Neural progenitor cell (in vitro differentiated cells): ENCODE data around the gene NSRP1. TPM values are rescaled to one million over a fixed set of nuclear protein-coding genes. Genes with fewer than 3 reads are reported as not detected.

ENCODE experiments used
- DNase-seq: peaks from one replicate; pipeline ENCODE4 v3.0.0-alpha.2; 2016; ENCODE audit warnings: low spot score
- H2AFZ ChIP-seq: fragments of 200-600 bp; sonication (generic); replicated peaks from 2 replicates; pipeline ENCODE4 v1.6.1; 2016; ENCODE audit warnings: antibody characterized with exemption
- H3F3A ChIP-seq: fragments of 200-600 bp; sonication (generic); 2 replicates; pipeline ENCODE4 v1.6.1; 2016; ENCODE audit warnings: antibody characterized with exemption, low read depth
- H3K27ac ChIP-seq: fragments of 200-600 bp; sonication (generic); 2 replicates; pipeline ENCODE4 v1.5.1; 2016; ENCODE audit warnings: mild to moderate bottlenecking
- H3K27me3 ChIP-seq: fragments of 200-600 bp; sonication (generic); 2 replicates; pipeline ENCODE4 v1.6.1; 2016; ENCODE audit warnings: mild to moderate bottlenecking, moderate library complexity
- H3K36me3 ChIP-seq: fragments of 200-600 bp; sonication (generic); 2 replicates; pipeline ENCODE4 v1.5.1; 2016
- H3K4me1 ChIP-seq: fragments of 200-600 bp; sonication (generic); 2 replicates; pipeline ENCODE4 v1.6.1; 2016; ENCODE audit warnings: mixed run types
- H3K4me2 ChIP-seq: fragments of 200-600 bp; sonication (generic); 2 replicates; pipeline ENCODE4 v1.6.1; 2016
- H3K4me3 ChIP-seq: fragments of 200-600 bp; sonication (generic); 2 replicates; pipeline ENCODE4 v1.5.1; 2016
- H3K79me2 ChIP-seq: fragments of 200-600 bp; sonication (generic); 2 replicates; pipeline ENCODE4 v1.6.1; 2016; ENCODE audit warnings: low read depth
- H3K9ac ChIP-seq: fragments of 200-600 bp; sonication (generic); 2 replicates; pipeline ENCODE4 v1.6.1; 2016
- H3K9me3 ChIP-seq: fragments of 200-600 bp; sonication (generic); 2 replicates; pipeline ENCODE4 v1.5.1; 2016; ENCODE audit warnings: low read depth
- H4K20me1 ChIP-seq: fragments of 200-600 bp; sonication (generic); 2 replicates; pipeline ENCODE4 v1.6.1; 2016; ENCODE audit warnings: low read depth
- H3K27ac Mint-ChIP-seq: 3 replicates; pipeline ENCODE4 v1.8.0; 2021; ENCODE audit warnings: mixed read lengths
- H3K27me3 Mint-ChIP-seq: 2 replicates; pipeline ENCODE4 v1.8.0; 2022; ENCODE audit warnings: low read depth, mild to moderate bottlenecking, inconsistent platforms, moderate library complexity, mixed read lengths; ENCODE audit not compliant: insufficient read depth
- H3K36me3 Mint-ChIP-seq: 3 replicates; pipeline ENCODE4 v1.8.0; 2021; ENCODE audit warnings: mixed read lengths
- H3K4me1 Mint-ChIP-seq: 3 replicates; pipeline ENCODE4 v1.8.0; 2021; ENCODE audit warnings: mixed read lengths
- H3K4me3 Mint-ChIP-seq: 3 replicates; pipeline ENCODE4 v1.8.0; 2021; ENCODE audit warnings: mild to moderate bottlenecking, moderate library complexity, mixed read lengths
- H3K9me3 Mint-ChIP-seq: 3 replicates; pipeline ENCODE4 v1.8.0; 2020; ENCODE audit warnings: mixed read lengths
- CTCF ChIP-seq: fragments of 200-600 bp; sonication (generic); IDR thresholded peaks from 2 replicates; pipeline ENCODE4 v1.5.1; 2017; ENCODE audit warnings: antibody characterized with exemption, mild to moderate bottlenecking
- EZH2 ChIP-seq: fragments of 200-600 bp; sonication (generic); IDR thresholded peaks from 2 replicates; pipeline ENCODE4 v1.6.1; 2017; ENCODE audit warnings: antibody characterized with exemption, mild to moderate bottlenecking, moderate library complexity
- EZH2phosphoT487 ChIP-seq: fragments of 200-600 bp; sonication (generic); IDR thresholded peaks from 2 replicates; pipeline ENCODE4 v1.6.1; 2017; ENCODE audit warnings: antibody characterized with exemption
- total RNA-seq: library from RNA; depleted of rRNA; stranded (reverse); fragments of >200 nt; gene quantifications from 2 replicates; pipeline ENCODE4 v1.2.3, GENCODE V29; 2015; ENCODE audit warnings: low replicate concordance

The NSRP1 gene
- total RNA-seq: 13.1 and 14.8 TPM in 2 replicates

- peak within 1 kb of the TSS; percentile 93 for H3K27ac ChIP-seq
- H3K79me2 ChIP-seq: peaks cover 58% of the 10 kb centered on the region
- Mint-ChIP-seq H3K27ac (peak within 1 kb of the TSS; percentile 99), H3K4me3 (peak within 1 kb of the TSS; percentile 97), H3K27me3 (no peaks in the 10 kb centered on the region), H3K36me3 (peaks cover 8% of the 10 kb centered on the region), H3K4me1 (peaks cover 20% of the 10 kb centered on the region), H3K9me3 (no peaks in the 10 kb centered on the region)
- H3K4me3 ChIP-seq: peak within 1 kb of the TSS; percentile 87
- H3K4me1 ChIP-seq: peaks cover 11% of the 10 kb centered on the region
- no peaks in the 10 kb centered on the region for H3K9me3 ChIP-seq
- DNase-seq: peak; percentile 96
- peaks cover 28% of the 10 kb centered on the region for H3F3A ChIP-seq
- peaks cover 24% of the 10 kb centered on the region for H4K20me1 ChIP-seq
- peak within 1 kb of the TSS; percentile 71 for H2AFZ ChIP-seq
- peaks cover 11% of the 10 kb centered on the region for H3K36me3 ChIP-seq
- peak within 1 kb of the TSS; percentile 97 for H3K9ac ChIP-seq
- TF ChIP-seq EZH2: no peak
- no peak for TF ChIP-seq CTCF
- no peak for TF ChIP-seq EZH2phosphoT487
- H3K4me2 ChIP-seq: peak within 1 kb of the TSS; percentile 93
- no peaks in the 10 kb centered on the region for H3K27me3 ChIP-seq
Observed at GRCh38 chr17:30116661-30117551, at the start of gene NSRP1. NSRP1 (plus strand) TSS chr17:30116816; CDS start chr17:30116844, 28 bp downstream.

GRCh38 chr17:30068465-30068864 lies 48.2 kb upstream of the NSRP1 start:
- no peak overlapping the region for H3K27ac Mint-ChIP-seq
- peaks cover 29% of the 10 kb centered on the region for H3K9me3 Mint-ChIP-seq
- Histone ChIP-seq H3K27me3 (peaks cover 4% of the 10 kb centered on the region), H3F3A (no peaks in the 10 kb centered on the region), H3K9ac (no peak overlapping the region), H3K4me3 (no peak overlapping the region), H2AFZ (no peak overlapping the region), H4K20me1 (no peaks in the 10 kb centered on the region), H3K9me3 (peaks cover 20% of the 10 kb centered on the region), H3K27ac (no peak overlapping the region), H3K79me2 (no peaks in the 10 kb centered on the region), H3K4me1 (no peaks in the 10 kb centered on the region), H3K4me2 (no peak overlapping the region), H3K36me3 (peaks cover 3% of the 10 kb centered on the region)
- no peak for DNase-seq
- H3K4me1 Mint-ChIP-seq: no peaks in the 10 kb centered on the region
- no peaks in the 10 kb centered on the region for H3K36me3 Mint-ChIP-seq
- no peak overlapping the region for H3K4me3 Mint-ChIP-seq
- no peak for TF ChIP-seq EZH2phosphoT487
- no peak for TF ChIP-seq CTCF
- TF ChIP-seq EZH2: no peak
- peaks cover 5% of the 10 kb centered on the region for H3K27me3 Mint-ChIP-seq

GRCh38 chr17:30074254-30074653 lies 42.4 kb upstream of the NSRP1 start:
- peaks cover 10% of the 10 kb centered on the region for H3K27me3 ChIP-seq
- no peak overlapping the region for H3K9ac ChIP-seq
- no peak overlapping the region for H3K4me3 ChIP-seq
- no peak overlapping the region for H3K27ac Mint-ChIP-seq
- no peaks in the 10 kb centered on the region for H3K36me3 ChIP-seq
- H3K27ac ChIP-seq: no peak overlapping the region
- H3K4me3 Mint-ChIP-seq: no peak overlapping the region
- H4K20me1 ChIP-seq: no peaks in the 10 kb centered on the region
- H3K9me3 Mint-ChIP-seq: no peaks in the 10 kb centered on the region
- H3K4me1 Mint-ChIP-seq: no peaks in the 10 kb centered on the region
- peaks cover 2% of the 10 kb centered on the region for H3K27me3 Mint-ChIP-seq
- no peak overlapping the region for H2AFZ ChIP-seq
- H3F3A ChIP-seq: no peaks in the 10 kb centered on the region
- no peaks in the 10 kb centered on the region for H3K36me3 Mint-ChIP-seq
- no peaks in the 10 kb centered on the region for H3K79me2 ChIP-seq
- no peaks in the 10 kb centered on the region for H3K4me1 ChIP-seq
- H3K4me2 ChIP-seq: no peak overlapping the region
- no peaks in the 10 kb centered on the region for H3K9me3 ChIP-seq
- TF ChIP-seq EZH2phosphoT487: no peak
- no peak for TF ChIP-seq CTCF
- TF ChIP-seq EZH2: no peak
- no peak for DNase-seq
